Liver (tissue), 9 donors: Measurements from ENCODE around the gene TMEM132E. TPM values are rescaled to one million over a fixed set of nuclear protein-coding genes. Genes with fewer than 3 reads are reported as not detected.

ENCODE experiments used
- DNase-seq: peaks from one replicate; pipeline ENCODE4 v3.0.0-alpha.2; 2017; ENCODE audit warnings: low spot score
- H3K27ac ChIP-seq, 2 donors: one replicate each; pipeline ENCODE4 v1.7.0; 2013; ENCODE audit warnings: inconsistent platforms in 2 of 2, low read length in 2 of 2, control low read depth in 1 of 2, low read depth in 1 of 2, mild to moderate bottlenecking in 1 of 2
- H3K27me3 ChIP-seq, 4 donors: one replicate each; pipeline versions ENCODE4 v1.6.1 to v1.7.0; 2013; ENCODE audit warnings: low read length in 3 of 4, inconsistent platforms in 1 of 4, mild to moderate bottlenecking in 1 of 4, moderate library complexity in 1 of 4; ENCODE audit not compliant: control insufficient read depth in 4 of 4, insufficient read depth in 4 of 4
- H3K36me3 ChIP-seq, 4 donors: one replicate each; pipeline versions ENCODE4 v1.6.1 to v1.7.0; 2013; ENCODE audit warnings: low read length in 3 of 4, mild to moderate bottlenecking in 3 of 4, low read depth in 1 of 4, moderate library complexity in 1 of 4; ENCODE audit not compliant: control insufficient read depth in 4 of 4, insufficient read depth in 3 of 4
- H3K4me1 ChIP-seq, 4 donors: one replicate each; pipeline versions ENCODE4 v1.6.1 to v1.7.0; 2013; ENCODE audit warnings: low read length in 3 of 4, mild to moderate bottlenecking in 3 of 4, moderate library complexity in 1 of 4; ENCODE audit not compliant: control insufficient read depth in 4 of 4, insufficient read depth in 4 of 4
- H3K4me3 ChIP-seq, 3 donors: one replicate each; pipeline versions ENCODE4 v1.6.1 to v1.7.0; 2013; ENCODE audit warnings: low read length in 3 of 3, control low read depth in 1 of 3, low read depth in 1 of 3, mild to moderate bottlenecking in 1 of 3
- H3K9ac ChIP-seq, 2 donors: one replicate each; pipeline ENCODE4 v1.7.0; 2013; ENCODE audit warnings: low read length in 2 of 2, mild to moderate bottlenecking in 2 of 2, moderate library complexity in 2 of 2, control low read depth in 1 of 2, low read depth in 1 of 2
- H3K9me3 ChIP-seq, 4 donors: one replicate each; pipeline versions ENCODE4 v1.6.1 to v1.7.0; 2013; ENCODE audit warnings: low read length in 3 of 4; ENCODE audit not compliant: control insufficient read depth in 4 of 4
- ATF3 ChIP-seq: IDR thresholded peaks from 2 replicates; pipeline ENCODE4 v1.6.1; 2016; ENCODE audit warnings: antibody characterized with exemption
- EGR1 ChIP-seq, 2 donors: IDR thresholded peaks; 2 replicates each; pipeline ENCODE4 v1.6.1; 2016 to 2018; ENCODE audit warnings: antibody characterized with exemption in 2 of 2, low read depth in 2 of 2
- FOXA1 ChIP-seq: IDR thresholded peaks from 2 replicates; pipeline ENCODE4 v1.6.1; 2016; ENCODE audit warnings: antibody characterized with exemption
- FOXA2 ChIP-seq: IDR thresholded peaks from 2 replicates; pipeline ENCODE4 v1.6.1; 2016; ENCODE audit warnings: antibody characterized with exemption
- GABPA ChIP-seq, 2 donors: IDR thresholded peaks in 1 of 2; conservative IDR thresholded peaks in 1 of 2; 2 replicates each; pipeline ENCODE4 v1.6.1; 2016; ENCODE audit warnings: antibody characterized with exemption in 2 of 2, mild to moderate bottlenecking in 1 of 2, moderate library complexity in 1 of 2
- HNF4A ChIP-seq, 2 donors: conservative IDR thresholded peaks; 2 replicates each; pipeline ENCODE4 v1.6.1; 2016; ENCODE audit warnings: antibody characterized with exemption in 2 of 2, mild to moderate bottlenecking in 2 of 2
- HNF4G ChIP-seq: IDR thresholded peaks from 2 replicates; pipeline ENCODE4 v1.6.1; 2016; ENCODE audit warnings: antibody characterized with exemption
- JUND ChIP-seq, 2 donors: IDR thresholded peaks; 2 replicates each; pipeline ENCODE4 v1.6.1; 2016; ENCODE audit warnings: antibody characterized with exemption in 2 of 2
- MAX ChIP-seq: IDR thresholded peaks from 2 replicates; pipeline ENCODE4 v1.6.1; 2016; ENCODE audit warnings: antibody characterized with exemption
- NR2F2 ChIP-seq: IDR thresholded peaks from 2 replicates; pipeline ENCODE4 v1.6.1; 2016; ENCODE audit warnings: antibody characterized with exemption
- RXRA ChIP-seq, 2 donors: IDR thresholded peaks; 2 replicates each; pipeline ENCODE4 v1.6.1; 2017 to 2018; ENCODE audit warnings: antibody characterized with exemption in 2 of 2, mild to moderate bottlenecking in 1 of 2
- SP1 ChIP-seq: IDR thresholded peaks from 2 replicates; pipeline ENCODE4 v1.6.1; 2018; ENCODE audit warnings: antibody characterized with exemption, mild to moderate bottlenecking
- TAF1 ChIP-seq: conservative IDR thresholded peaks from 2 replicates; pipeline ENCODE4 v1.6.1; 2016; ENCODE audit warnings: antibody characterized with exemption, mild to moderate bottlenecking
- YY1 ChIP-seq: IDR thresholded peaks from 2 replicates; pipeline ENCODE4 v1.6.1; 2016; ENCODE audit warnings: antibody characterized with exemption, mild to moderate bottlenecking
- WGBS: extraction: QIAGEN DNeasy Blood & Tissue Kit; methylation state at CpG from one replicate; pipeline ENCODE4 v1.1.7; 2013; 5-methylcytosine and 5-hydroxymethylcytosine counted together
- polyA plus RNA-seq, 2 donors: library from polyadenylated mRNA; stranded (reverse) in 1 of 2; unstranded in 1 of 2; fragments of 200-250 nt in 1 of 2; fragments of >200 nt in 1 of 2; fragmentation: Nextera tagmentation in 1 of 2; extraction: Ambion mirVana in 1 of 2; gene quantifications; one replicate each; pipeline versions ENCODE4 v1.2.1 to v1.2.3, GENCODE V29; 2013 to 2015
- total RNA-seq, 2 donors: library from RNA; depleted of rRNA; stranded (reverse); fragments of >200 nt; gene quantifications; one replicate each; pipeline ENCODE4 v1.2.3, GENCODE V29; 2014
- TF ChIP-seq, protein P1 (sequence below): IDR thresholded peaks from 2 replicates; pipeline ENCODE4 v1.6.1; 2016; ENCODE audit warnings: antibody characterized with exemption
- TF ChIP-seq, protein P2 (sequence below): fragments of 150-350 bp; IDR thresholded peaks from 2 replicates; pipeline ENCODE4 v1.5.1; 2017; ENCODE audit warnings: improper control_type of control experiment, low read depth, low read length; ENCODE audit not compliant: missing input control
- TF ChIP-seq, protein P3 (sequence below): IDR thresholded peaks from 2 replicates; pipeline ENCODE4 v1.6.1; 2016; ENCODE audit warnings: antibody characterized with exemption, mild to moderate bottlenecking
- donor health status: healthy.
- donor health status: healthy.
- donor health status: healthy.
- donor health status: healthy.
- donor health status: healthy.

Gene TMEM132E
- total and polyA plus RNA-seq, 4 donors = 0.25 to 1.2 (median 0.46) TPM; not detected in 1

- no peak overlapping the region for H3K4me3 ChIP-seq
- DNase-seq = no peak
- H3K36me3 ChIP-seq = no peaks in the 10 kb centered on the region
- H3K27ac ChIP-seq = no peak overlapping the region
- H3K9me3 ChIP-seq = no peaks in the 10 kb centered on the region
- H3K4me1 ChIP-seq = peaks cover 0 to 3% (median 0%) of the 10 kb centered on the region in 4 donors
- H3K27me3 ChIP-seq = peaks cover 0 to 3% (median 0%) of the 10 kb centered on the region in 4 donors
- no peak overlapping the region for H3K9ac ChIP-seq
- 44% methylated on average over 5 of the region's 5 CpGs for WGBS
- TF ChIP-seq JUND (IDR thresholded peaks at IDR 0.05) (no peak), MAX (no peak), FOXA1 (no peak), GABPA (IDR thresholded peaks at IDR 0.05 in 1 of 2, conservative IDR thresholded peaks at IDR 0.05 in 1 of 2) (no peak), HNF4G (no peak), FOXA2 (no peak), NR2F2 (no peak), HNF4A (conservative IDR thresholded peaks at IDR 0.05) (no peak), EGR1 (IDR thresholded peaks at IDR 0.05; ENCODE audit: low read depth in 2 of 2) (no peak), YY1 (no peak), SP1 (no peak), TAF1 (no peak), RXRA (IDR thresholded peaks at IDR 0.05) (no peak), ATF3 (no peak)
- TF ChIP-seq, protein P1, sequence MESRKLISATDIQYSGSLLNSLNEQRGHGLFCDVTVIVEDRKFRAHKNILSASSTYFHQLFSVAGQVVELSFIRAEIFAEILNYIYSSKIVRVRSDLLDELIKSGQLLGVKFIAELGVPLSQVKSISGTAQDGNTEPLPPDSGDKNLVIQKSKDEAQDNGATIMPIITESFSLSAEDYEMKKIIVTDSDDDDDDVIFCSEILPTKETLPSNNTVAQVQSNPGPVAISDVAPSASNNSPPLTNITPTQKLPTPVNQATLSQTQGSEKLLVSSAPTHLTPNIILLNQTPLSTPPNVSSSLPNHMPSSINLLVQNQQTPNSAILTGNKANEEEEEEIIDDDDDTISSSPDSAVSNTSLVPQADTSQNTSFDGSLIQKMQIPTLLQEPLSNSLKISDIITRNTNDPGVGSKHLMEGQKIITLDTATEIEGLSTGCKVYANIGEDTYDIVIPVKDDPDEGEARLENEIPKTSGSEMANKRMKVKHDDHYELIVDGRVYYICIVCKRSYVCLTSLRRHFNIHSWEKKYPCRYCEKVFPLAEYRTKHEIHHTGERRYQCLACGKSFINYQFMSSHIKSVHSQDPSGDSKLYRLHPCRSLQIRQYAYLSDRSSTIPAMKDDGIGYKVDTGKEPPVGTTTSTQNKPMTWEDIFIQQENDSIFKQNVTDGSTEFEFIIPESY = no peak
- TF ChIP-seq, protein P2, sequence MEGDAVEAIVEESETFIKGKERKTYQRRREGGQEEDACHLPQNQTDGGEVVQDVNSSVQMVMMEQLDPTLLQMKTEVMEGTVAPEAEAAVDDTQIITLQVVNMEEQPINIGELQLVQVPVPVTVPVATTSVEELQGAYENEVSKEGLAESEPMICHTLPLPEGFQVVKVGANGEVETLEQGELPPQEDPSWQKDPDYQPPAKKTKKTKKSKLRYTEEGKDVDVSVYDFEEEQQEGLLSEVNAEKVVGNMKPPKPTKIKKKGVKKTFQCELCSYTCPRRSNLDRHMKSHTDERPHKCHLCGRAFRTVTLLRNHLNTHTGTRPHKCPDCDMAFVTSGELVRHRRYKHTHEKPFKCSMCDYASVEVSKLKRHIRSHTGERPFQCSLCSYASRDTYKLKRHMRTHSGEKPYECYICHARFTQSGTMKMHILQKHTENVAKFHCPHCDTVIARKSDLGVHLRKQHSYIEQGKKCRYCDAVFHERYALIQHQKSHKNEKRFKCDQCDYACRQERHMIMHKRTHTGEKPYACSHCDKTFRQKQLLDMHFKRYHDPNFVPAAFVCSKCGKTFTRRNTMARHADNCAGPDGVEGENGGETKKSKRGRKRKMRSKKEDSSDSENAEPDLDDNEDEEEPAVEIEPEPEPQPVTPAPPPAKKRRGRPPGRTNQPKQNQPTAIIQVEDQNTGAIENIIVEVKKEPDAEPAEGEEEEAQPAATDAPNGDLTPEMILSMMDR = no peak
- TF ChIP-seq, protein P3, sequence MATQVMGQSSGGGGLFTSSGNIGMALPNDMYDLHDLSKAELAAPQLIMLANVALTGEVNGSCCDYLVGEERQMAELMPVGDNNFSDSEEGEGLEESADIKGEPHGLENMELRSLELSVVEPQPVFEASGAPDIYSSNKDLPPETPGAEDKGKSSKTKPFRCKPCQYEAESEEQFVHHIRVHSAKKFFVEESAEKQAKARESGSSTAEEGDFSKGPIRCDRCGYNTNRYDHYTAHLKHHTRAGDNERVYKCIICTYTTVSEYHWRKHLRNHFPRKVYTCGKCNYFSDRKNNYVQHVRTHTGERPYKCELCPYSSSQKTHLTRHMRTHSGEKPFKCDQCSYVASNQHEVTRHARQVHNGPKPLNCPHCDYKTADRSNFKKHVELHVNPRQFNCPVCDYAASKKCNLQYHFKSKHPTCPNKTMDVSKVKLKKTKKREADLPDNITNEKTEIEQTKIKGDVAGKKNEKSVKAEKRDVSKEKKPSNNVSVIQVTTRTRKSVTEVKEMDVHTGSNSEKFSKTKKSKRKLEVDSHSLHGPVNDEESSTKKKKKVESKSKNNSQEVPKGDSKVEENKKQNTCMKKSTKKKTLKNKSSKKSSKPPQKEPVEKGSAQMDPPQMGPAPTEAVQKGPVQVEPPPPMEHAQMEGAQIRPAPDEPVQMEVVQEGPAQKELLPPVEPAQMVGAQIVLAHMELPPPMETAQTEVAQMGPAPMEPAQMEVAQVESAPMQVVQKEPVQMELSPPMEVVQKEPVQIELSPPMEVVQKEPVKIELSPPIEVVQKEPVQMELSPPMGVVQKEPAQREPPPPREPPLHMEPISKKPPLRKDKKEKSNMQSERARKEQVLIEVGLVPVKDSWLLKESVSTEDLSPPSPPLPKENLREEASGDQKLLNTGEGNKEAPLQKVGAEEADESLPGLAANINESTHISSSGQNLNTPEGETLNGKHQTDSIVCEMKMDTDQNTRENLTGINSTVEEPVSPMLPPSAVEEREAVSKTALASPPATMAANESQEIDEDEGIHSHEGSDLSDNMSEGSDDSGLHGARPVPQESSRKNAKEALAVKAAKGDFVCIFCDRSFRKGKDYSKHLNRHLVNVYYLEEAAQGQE = no peak
Observed at GRCh38 chr17:34650051-34650750, 70.8 kb downstream of the TMEM132E start.
